ENCODE measurements around the gene NRXN3.

Gene NRXN3

GRCh38 chr14:79383031-79383430, 1212.9 kb downstream of the NRXN3 start:
- H3K36me3 ChIP-seq (ENCODE audit: control insufficient read depth in 4 of 4, insufficient read depth in 4 of 4, low read length in 3 of 4), result no peaks in the 10 kb centered on the region
- no peaks in the 10 kb centered on the region for H3K27me3 ChIP-seq (replicated peaks in 2 of 5; ENCODE audit: control insufficient read depth in 4 of 5, insufficient read depth in 5 of 5, low read length in 4 of 5)
- CTCF ChIA-PET, result no interaction called here
- H3K9me3 ChIP-seq (ENCODE audit: control extremely low read depth in 1 of 5, control insufficient read depth in 4 of 5, insufficient read depth in 2 of 5, low read depth in 1 of 5, low read length in 4 of 5), result peaks cover 0 to 1% (median 0%) of the 10 kb centered on the region in 5 experiments
- H3K4me3 ChIP-seq (ENCODE audit: control insufficient read depth in 1 of 7, extremely low read depth in 1 of 7, insufficient read depth in 4 of 7, low read depth in 2 of 7, low read length in 6 of 7), result no peak overlapping the region
- H3K27ac ChIP-seq (ENCODE audit: insufficient read depth in 1 of 2, low read depth in 1 of 2, low read length in 2 of 2, poor library complexity in 1 of 2, severe bottlenecking in 2 of 2), result no peak overlapping the region
- H3K4me1 ChIP-seq (ENCODE audit: control extremely low read depth in 1 of 4, control insufficient read depth in 4 of 4, insufficient read depth in 4 of 4, low read length in 3 of 4), result no peaks in the 10 kb centered on the region
- POLR2A ChIA-PET, result no interaction called here
- no peak for DNase-seq

- no peaks in the 10 kb centered on the region for H3K36me3 ChIP-seq (ENCODE audit: control insufficient read depth in 4 of 4, insufficient read depth in 4 of 4, low read length in 3 of 4)
- H3K27ac ChIP-seq (ENCODE audit: insufficient read depth in 1 of 2, low read depth in 1 of 2, low read length in 2 of 2, poor library complexity in 1 of 2, severe bottlenecking in 2 of 2), result no peak overlapping the region
- H3K27me3 ChIP-seq (replicated peaks in 2 of 5; ENCODE audit: control insufficient read depth in 4 of 5, insufficient read depth in 5 of 5, low read length in 4 of 5), result no peaks in the 10 kb centered on the region
- WGBS (ENCODE audit: insufficient coverage), result 86% methylated on average over 2 of the region's 2 CpGs
- DNase-seq, result no peak
- ChIA-PET POLR2A (no interaction called here), CTCF (no interaction called here)
- H3K4me1 ChIP-seq (ENCODE audit: control extremely low read depth in 1 of 4, control insufficient read depth in 4 of 4, insufficient read depth in 4 of 4, low read length in 3 of 4), result no peaks in the 10 kb centered on the region
- no peak overlapping the region for H3K4me3 ChIP-seq (ENCODE audit: control insufficient read depth in 1 of 7, extremely low read depth in 1 of 7, insufficient read depth in 4 of 7, low read depth in 2 of 7, low read length in 6 of 7)
- H3K9me3 ChIP-seq (ENCODE audit: control extremely low read depth in 1 of 5, control insufficient read depth in 4 of 5, insufficient read depth in 2 of 5, low read depth in 1 of 5, low read length in 4 of 5), result peaks cover 0 to 1% (median 0%) of the 10 kb centered on the region in 5 experiments
These were observed 1213.3 kb downstream of the NRXN3 start for GRCh38 chr14:79383475-79383874.

DNA sequence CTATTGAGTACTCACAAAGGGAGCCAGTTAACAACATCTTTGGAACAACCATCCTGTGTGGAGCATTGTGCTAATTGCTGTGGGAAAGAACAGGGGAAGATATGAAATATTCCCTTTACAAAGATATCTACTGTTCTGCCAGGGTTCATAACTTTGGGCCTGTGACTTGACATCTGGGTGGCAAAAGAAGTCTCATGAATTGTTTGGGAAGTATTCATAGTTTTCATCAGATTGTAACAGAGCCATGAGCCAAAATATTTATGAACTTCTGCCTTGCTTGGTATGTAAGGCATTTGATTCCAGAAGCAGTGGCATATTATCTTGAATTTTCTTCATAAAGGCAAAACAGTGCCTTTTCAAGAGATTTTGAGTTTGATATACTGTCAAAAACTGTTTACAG, 1224.9 kb downstream of the NRXN3 start:
- CTCF ChIA-PET, result interaction anchor here (1.3 kb wide), 1 partner anchor 18 kb away, joined by 3 read pairs; no protein-coding TSS in a partner anchor
- H3K27ac ChIP-seq (ENCODE audit: insufficient read depth in 1 of 2, low read depth in 1 of 2, low read length in 2 of 2, poor library complexity in 1 of 2, severe bottlenecking in 2 of 2), result no peak overlapping the region

DNA sequence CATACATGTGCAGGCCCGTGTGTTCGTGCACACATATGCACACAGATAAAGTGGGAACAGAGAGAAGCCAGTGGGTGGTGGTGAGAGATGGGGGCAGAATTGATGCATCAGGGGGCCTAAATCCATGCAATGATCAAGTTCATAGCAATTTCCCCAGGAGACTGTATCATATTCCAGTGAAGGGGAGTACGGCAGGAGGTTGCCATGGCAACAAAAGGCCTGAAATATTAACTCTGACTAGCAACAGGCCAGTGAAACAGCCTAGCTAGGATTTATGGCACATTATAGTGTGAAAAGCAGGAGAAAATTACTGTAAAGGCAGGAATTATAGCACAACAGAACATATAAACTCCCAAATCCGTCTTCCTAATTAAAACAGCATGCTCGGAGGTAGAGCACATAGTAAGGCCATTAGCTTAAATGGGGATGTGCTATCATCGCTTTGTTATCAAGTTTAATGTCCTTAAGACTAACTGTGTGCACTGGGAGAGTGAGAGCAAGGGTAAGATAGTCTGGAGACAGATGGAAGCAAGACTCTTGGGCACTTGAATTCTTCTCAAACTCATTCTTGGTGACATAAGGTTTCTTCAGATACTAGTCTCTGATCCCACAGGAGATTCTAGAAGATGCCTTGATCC, 1234.8 kb downstream of the NRXN3 start:
- Histone ChIP-seq H3K36me3 (ENCODE audit: control insufficient read depth in 4 of 4, insufficient read depth in 4 of 4, low read length in 3 of 4) (no peaks in the 10 kb centered on the region), H3K4me3 (ENCODE audit: control insufficient read depth in 1 of 7, extremely low read depth in 1 of 7, insufficient read depth in 4 of 7, low read depth in 2 of 7, low read length in 6 of 7) (no peak overlapping the region), H3K9me3 (ENCODE audit: control extremely low read depth in 1 of 5, control insufficient read depth in 4 of 5, insufficient read depth in 2 of 5, low read depth in 1 of 5, low read length in 4 of 5) (peaks cover 0 to 2% (median 0%) of the 10 kb centered on the region in 5 experiments), H3K4me1 (ENCODE audit: control extremely low read depth in 1 of 4, control insufficient read depth in 4 of 4, insufficient read depth in 4 of 4, low read length in 3 of 4) (no peaks in the 10 kb centered on the region), H3K27me3 (replicated peaks in 2 of 5; ENCODE audit: control insufficient read depth in 4 of 5, insufficient read depth in 5 of 5, low read length in 4 of 5) (peaks cover 0 to 2% (median 0%) of the 10 kb centered on the region in 5 experiments), H3K27ac (ENCODE audit: insufficient read depth in 1 of 2, low read depth in 1 of 2, low read length in 2 of 2, poor library complexity in 1 of 2, severe bottlenecking in 2 of 2) (no peak overlapping the region)
- ChIA-PET POLR2A (no interaction called here), CTCF (no interaction called here)
- DNase-seq, result no peak
- 100% methylated on average over 1 of the region's 6 CpGs for WGBS (ENCODE audit: insufficient coverage)

More for the DNA sequence above, 1224.9 kb downstream of the NRXN3 start:
- Histone ChIP-seq H3K36me3 (ENCODE audit: control insufficient read depth in 4 of 4, insufficient read depth in 4 of 4, low read length in 3 of 4) (no peaks in the 10 kb centered on the region), H3K4me1 (ENCODE audit: control extremely low read depth in 1 of 4, control insufficient read depth in 4 of 4, insufficient read depth in 4 of 4, low read length in 3 of 4) (no peaks in the 10 kb centered on the region), H3K4me3 (ENCODE audit: control insufficient read depth in 1 of 7, extremely low read depth in 1 of 7, insufficient read depth in 4 of 7, low read depth in 2 of 7, low read length in 6 of 7) (no peak overlapping the region), H3K27me3 (replicated peaks in 2 of 5; ENCODE audit: control insufficient read depth in 4 of 5, insufficient read depth in 5 of 5, low read length in 4 of 5) (no peaks in the 10 kb centered on the region), H3K9me3 (ENCODE audit: control extremely low read depth in 1 of 5, control insufficient read depth in 4 of 5, insufficient read depth in 2 of 5, low read depth in 1 of 5, low read length in 4 of 5) (no peaks in the 10 kb centered on the region)
- POLR2A ChIA-PET, result no interaction called here
- no peak for DNase-seq

GRCh38 chr14:79405512-79405910, 1235.3 kb downstream of the NRXN3 start:
- no peak for DNase-seq
- peaks cover 0 to 2% (median 0%) of the 10 kb centered on the region in 5 experiments for H3K9me3 ChIP-seq (ENCODE audit: control extremely low read depth in 1 of 5, control insufficient read depth in 4 of 5, insufficient read depth in 2 of 5, low read depth in 1 of 5, low read length in 4 of 5)
- H3K27ac ChIP-seq (ENCODE audit: insufficient read depth in 1 of 2, low read depth in 1 of 2, low read length in 2 of 2, poor library complexity in 1 of 2, severe bottlenecking in 2 of 2), result no peak overlapping the region
- POLR2A ChIA-PET, result no interaction called here
- H3K27me3 ChIP-seq (replicated peaks in 2 of 5; ENCODE audit: control insufficient read depth in 4 of 5, insufficient read depth in 5 of 5, low read length in 4 of 5), result peaks cover 0 to 2% (median 0%) of the 10 kb centered on the region in 5 experiments
- H3K36me3 ChIP-seq (ENCODE audit: control insufficient read depth in 4 of 4, insufficient read depth in 4 of 4, low read length in 3 of 4), result no peaks in the 10 kb centered on the region
- no peak overlapping the region for H3K4me3 ChIP-seq (ENCODE audit: control insufficient read depth in 1 of 7, extremely low read depth in 1 of 7, insufficient read depth in 4 of 7, low read depth in 2 of 7, low read length in 6 of 7)
- 100% methylated on average over 1 of the region's 2 CpGs for WGBS (ENCODE audit: insufficient coverage)
- CTCF ChIA-PET, result no interaction called here
- no peaks in the 10 kb centered on the region for H3K4me1 ChIP-seq (ENCODE audit: control extremely low read depth in 1 of 4, control insufficient read depth in 4 of 4, insufficient read depth in 4 of 4, low read length in 3 of 4)

GRCh38 chr14:79407572-79407971, 1237.4 kb downstream of the NRXN3 start:
- WGBS (ENCODE audit: insufficient coverage), result 79% methylated on average over 2 of the region's 2 CpGs
- Histone ChIP-seq H3K9me3 (ENCODE audit: control extremely low read depth in 1 of 5, control insufficient read depth in 4 of 5, insufficient read depth in 2 of 5, low read depth in 1 of 5, low read length in 4 of 5) (peaks cover 0 to 2% (median 0%) of the 10 kb centered on the region in 5 experiments), H3K27ac (ENCODE audit: insufficient read depth in 1 of 2, low read depth in 1 of 2, low read length in 2 of 2, poor library complexity in 1 of 2, severe bottlenecking in 2 of 2) (no peak overlapping the region), H3K4me1 (ENCODE audit: control extremely low read depth in 1 of 4, control insufficient read depth in 4 of 4, insufficient read depth in 4 of 4, low read length in 3 of 4) (no peaks in the 10 kb centered on the region), H3K36me3 (ENCODE audit: control insufficient read depth in 4 of 4, insufficient read depth in 4 of 4, low read length in 3 of 4) (no peaks in the 10 kb centered on the region), H3K4me3 (ENCODE audit: control insufficient read depth in 1 of 7, extremely low read depth in 1 of 7, insufficient read depth in 4 of 7, low read depth in 2 of 7, low read length in 6 of 7) (no peak overlapping the region), H3K27me3 (replicated peaks in 2 of 5; ENCODE audit: control insufficient read depth in 4 of 5, insufficient read depth in 5 of 5, low read length in 4 of 5) (peaks cover 0 to 2% (median 0%) of the 10 kb centered on the region in 5 experiments)
- POLR2A ChIA-PET, result no interaction called here
- CTCF ChIA-PET, result no interaction called here
- no peak for DNase-seq

DNA sequence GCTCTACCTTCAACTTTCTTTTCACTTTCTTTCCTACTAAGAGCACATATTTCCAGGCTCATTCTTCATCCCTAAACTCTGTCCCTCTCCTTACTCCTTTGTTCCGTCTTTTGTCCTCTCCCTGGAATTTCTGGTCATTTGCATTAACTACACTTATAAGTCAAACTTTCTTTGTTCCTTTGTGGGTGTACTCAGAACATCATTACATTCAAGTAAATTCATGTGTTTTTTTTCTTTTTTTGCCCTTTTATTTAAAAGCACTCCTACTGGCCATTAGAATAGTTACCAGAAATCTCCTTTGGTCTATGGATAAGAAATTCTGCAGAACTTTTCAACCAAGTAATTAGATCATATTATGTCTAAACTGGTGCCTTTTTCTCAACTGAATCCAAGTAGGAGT, 1238.5 kb downstream of the NRXN3 start:
- no peak for DNase-seq
- no peaks in the 10 kb centered on the region for H3K4me1 ChIP-seq (ENCODE audit: control extremely low read depth in 1 of 4, control insufficient read depth in 4 of 4, insufficient read depth in 4 of 4, low read length in 3 of 4)
- POLR2A ChIA-PET, result no interaction called here
- no peak overlapping the region for H3K27ac ChIP-seq (ENCODE audit: insufficient read depth in 1 of 2, low read depth in 1 of 2, low read length in 2 of 2, poor library complexity in 1 of 2, severe bottlenecking in 2 of 2)
- WGBS (ENCODE audit: insufficient coverage), result no CpG with 5 or more reads among the region's 1 CpG
- peaks cover 0 to 2% (median 0%) of the 10 kb centered on the region in 5 experiments for H3K27me3 ChIP-seq (replicated peaks in 2 of 5; ENCODE audit: control insufficient read depth in 4 of 5, insufficient read depth in 5 of 5, low read length in 4 of 5)
- peaks cover 0 to 2% (median 0%) of the 10 kb centered on the region in 5 experiments for H3K9me3 ChIP-seq (ENCODE audit: control extremely low read depth in 1 of 5, control insufficient read depth in 4 of 5, insufficient read depth in 2 of 5, low read depth in 1 of 5, low read length in 4 of 5)
- H3K36me3 ChIP-seq (ENCODE audit: control insufficient read depth in 4 of 4, insufficient read depth in 4 of 4, low read length in 3 of 4), result no peaks in the 10 kb centered on the region
- CTCF ChIA-PET, result no interaction called here
- H3K4me3 ChIP-seq (ENCODE audit: control insufficient read depth in 1 of 7, extremely low read depth in 1 of 7, insufficient read depth in 4 of 7, low read depth in 2 of 7, low read length in 6 of 7), result no peak overlapping the region

All from common myeloid progenitor, CD34-positive (primary cell).